Sigmoid colon (tissue), 4 donors: ENCODE measurements around the gene CD163.

ENCODE experiments used
- EP300 ChIP-seq, 4 donors: sonication (generic); formaldehyde crosslinking; IDR thresholded peaks; one replicate each; pipeline ENCODE4 v1.6.1; 2017; ENCODE audit warnings: antibody characterized with exemption in 4 of 4
- POLR2A ChIP-seq, 2 donors: fragments of 450-650 bp; IDR thresholded peaks; one replicate each; pipeline ENCODE4 v1.6.1; 2016; ENCODE audit warnings: antibody characterized with exemption in 2 of 2, mild to moderate bottlenecking in 2 of 2, moderate library complexity in 2 of 2
- POLR2AphosphoS5 ChIP-seq, 4 donors: sonication (generic); formaldehyde crosslinking; IDR thresholded peaks; one replicate each; pipeline ENCODE4 v1.6.1; 2017; ENCODE audit warnings: antibody characterized with exemption in 4 of 4
- TF ChIP-seq, protein P1 (sequence below), 4 experiments: fragments of 450-650 bp in 3 of 4; fragments of 200-600 bp in 1 of 4; IDR thresholded peaks; one replicate each; pipeline ENCODE4 v1.5.1; 2016 to 2019; ENCODE audit warnings: antibody characterized with exemption in 4 of 4, mild to moderate bottlenecking in 3 of 4, moderate library complexity in 2 of 4

DNA sequence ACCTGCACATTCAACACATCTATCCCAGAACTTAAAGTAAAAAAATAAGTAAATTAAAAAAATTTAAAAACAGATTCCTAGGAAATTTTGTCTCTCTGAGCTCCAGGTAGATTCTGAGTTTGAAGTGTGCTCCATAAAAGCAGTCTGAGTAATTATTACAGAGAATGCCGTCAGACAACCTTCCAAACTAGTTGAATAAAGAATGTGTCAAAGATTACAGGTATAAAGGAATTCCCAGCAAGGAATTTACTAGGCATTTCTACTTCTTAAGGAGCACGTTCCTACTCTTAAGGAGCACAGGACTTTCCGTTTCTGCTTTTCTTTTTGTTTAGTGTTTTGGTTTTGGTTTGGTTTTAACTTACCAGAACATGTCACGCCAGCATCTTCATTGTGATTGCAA is 7.1 kb downstream of the CD163 start:
- TF ChIP-seq, protein P1, sequence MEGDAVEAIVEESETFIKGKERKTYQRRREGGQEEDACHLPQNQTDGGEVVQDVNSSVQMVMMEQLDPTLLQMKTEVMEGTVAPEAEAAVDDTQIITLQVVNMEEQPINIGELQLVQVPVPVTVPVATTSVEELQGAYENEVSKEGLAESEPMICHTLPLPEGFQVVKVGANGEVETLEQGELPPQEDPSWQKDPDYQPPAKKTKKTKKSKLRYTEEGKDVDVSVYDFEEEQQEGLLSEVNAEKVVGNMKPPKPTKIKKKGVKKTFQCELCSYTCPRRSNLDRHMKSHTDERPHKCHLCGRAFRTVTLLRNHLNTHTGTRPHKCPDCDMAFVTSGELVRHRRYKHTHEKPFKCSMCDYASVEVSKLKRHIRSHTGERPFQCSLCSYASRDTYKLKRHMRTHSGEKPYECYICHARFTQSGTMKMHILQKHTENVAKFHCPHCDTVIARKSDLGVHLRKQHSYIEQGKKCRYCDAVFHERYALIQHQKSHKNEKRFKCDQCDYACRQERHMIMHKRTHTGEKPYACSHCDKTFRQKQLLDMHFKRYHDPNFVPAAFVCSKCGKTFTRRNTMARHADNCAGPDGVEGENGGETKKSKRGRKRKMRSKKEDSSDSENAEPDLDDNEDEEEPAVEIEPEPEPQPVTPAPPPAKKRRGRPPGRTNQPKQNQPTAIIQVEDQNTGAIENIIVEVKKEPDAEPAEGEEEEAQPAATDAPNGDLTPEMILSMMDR (IDR thresholded peaks at IDR 0.05): no peak
- TF ChIP-seq EP300 (IDR thresholded peaks at IDR 0.05) (no peak), POLR2A (IDR thresholded peaks at IDR 0.05) (no peak), POLR2AphosphoS5 (IDR thresholded peaks at IDR 0.05) (no peak)
